Gastrocnemius medialis (tissue), 4 donors: Measurements from ENCODE around the gene GAS7. TPM values are rescaled to one million over a fixed set of nuclear protein-coding genes. Genes with fewer than 3 reads are reported as not detected.

Experiments
- ATAC-seq, 2 donors: fragments of 150-250 bp; one replicate each; pipeline ENCODE4 v1.9.1; 2016
- DNase-seq, 2 donors: peaks; one replicate each; pipeline ENCODE4 v3.0.0-alpha.2; 2019
- H3K27ac ChIP-seq, 4 donors: fragments of 200-600 bp; sonication (generic); 1 replicate in 1 of 4; 2 replicates in 3 of 4; pipeline ENCODE4 v1.5.1; 2016 to 2018; ENCODE audit warnings: mild to moderate bottlenecking in 2 of 4, moderate library complexity in 1 of 4
- H3K27me3 ChIP-seq, 3 donors: fragments of 200-600 bp; sonication (generic) in 2 of 3; 1 replicate in 1 of 3; 2 replicates in 2 of 3; pipeline versions ENCODE4 v1.5.1 to v1.6.0; 2016 to 2019; ENCODE audit warnings: mild to moderate bottlenecking in 1 of 3, moderate library complexity in 1 of 3
- H3K36me3 ChIP-seq, 2 donors: fragments of 200-600 bp; sonication (generic) in 1 of 2; one replicate each; pipeline ENCODE4 v1.5.1; 2017 to 2018
- H3K4me1 ChIP-seq, 2 donors: fragments of 200-600 bp; sonication (generic) in 1 of 2; one replicate each; pipeline ENCODE4 v1.5.1; 2016 to 2017; ENCODE audit warnings: mild to moderate bottlenecking in 2 of 2
- H3K4me3 ChIP-seq, 4 donors: fragments of 200-600 bp; sonication (generic) in 3 of 4; 1 replicate in 1 of 4; 2 replicates in 3 of 4; pipeline ENCODE4 v1.5.1; 2016 to 2019; ENCODE audit warnings: mild to moderate bottlenecking in 2 of 4
- H3K9me3 ChIP-seq, 3 donors: fragments of 200-600 bp; sonication (generic) in 2 of 3; 1 replicate in 1 of 3; 2 replicates in 2 of 3; pipeline ENCODE4 v1.5.1; 2016 to 2019
- POLR2A ChIP-seq, 2 donors: fragments of 450-650 bp; IDR thresholded peaks; one replicate each; pipeline ENCODE4 v1.6.1; 2017; ENCODE audit warnings: antibody characterized with exemption in 2 of 2, mild to moderate bottlenecking in 2 of 2, moderate library complexity in 2 of 2
- in situ Hi-C, 4 donors: fragments of 200-750 bp; cut with MboI; loops; one replicate each; pipeline versions ENCODE4 v1.15.0 to v1.8.0; 2017; ENCODE audit warnings: low sequenced_read_pairs in 4 of 4
- intact Hi-C: fragments of 100-400 bp; cut with DNase I; formaldehyde crosslinking; loops from one replicate; pipeline ENCODE4 v1.15.1; 2023; ENCODE audit warnings: low total_unique reads
- total RNA-seq, 4 donors: library from RNA; depleted of rRNA; stranded (reverse); fragments of >200 nt; gene quantifications; one replicate each; pipeline versions ENCODE4 v1.1.0 to v1.2.3, GENCODE V29; 2016
- TF ChIP-seq, protein P1 (sequence below), 5 experiments: fragments of 450-650 bp in 3 of 5; fragments of 200-600 bp in 2 of 5; sonication (generic) in 2 of 5; IDR thresholded peaks in 4 of 5; conservative IDR thresholded peaks in 1 of 5; 1 replicate in 4 of 5; 2 replicates in 1 of 5; pipeline ENCODE4 v1.5.1; 2016 to 2019; ENCODE audit warnings: antibody characterized with exemption in 5 of 5, mild to moderate bottlenecking in 3 of 5, moderate library complexity in 3 of 5

The GAS7 gene
- total RNA-seq, 4 donors from 2014 or later: 5.8 to 7.1 (median 6.1) TPM

DNA sequence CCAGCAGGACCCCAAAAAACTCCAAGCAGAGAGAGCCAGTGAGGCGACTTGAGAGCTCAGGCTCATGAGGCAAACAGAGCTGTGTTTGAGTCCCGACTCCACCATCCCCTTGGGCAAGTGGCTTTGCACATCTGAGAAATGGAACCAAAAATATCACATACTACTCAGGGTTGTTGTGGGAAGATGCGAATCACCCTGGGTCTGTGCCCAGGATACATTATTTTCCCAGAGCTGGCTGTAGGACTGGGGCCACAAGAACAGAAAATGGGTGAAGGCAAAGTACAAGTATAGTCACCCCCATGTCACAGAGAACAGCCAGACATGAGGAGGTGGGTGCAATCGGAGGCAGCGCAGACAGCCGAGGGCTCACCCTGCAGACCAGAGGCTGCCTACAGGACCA, 127.3 kb downstream of the GAS7 start:
- no peaks in the 10 kb centered on the region for H3K27me3 ChIP-seq
- H3K27ac ChIP-seq: no peak overlapping the region
- intact Hi-C loops: no loop called here
- no peak overlapping the region for H3K4me3 ChIP-seq
- H3K36me3 ChIP-seq: no peaks in the 10 kb centered on the region
- ATAC-seq (no peak), DNase-seq (no peak)
- TF ChIP-seq, protein P1, sequence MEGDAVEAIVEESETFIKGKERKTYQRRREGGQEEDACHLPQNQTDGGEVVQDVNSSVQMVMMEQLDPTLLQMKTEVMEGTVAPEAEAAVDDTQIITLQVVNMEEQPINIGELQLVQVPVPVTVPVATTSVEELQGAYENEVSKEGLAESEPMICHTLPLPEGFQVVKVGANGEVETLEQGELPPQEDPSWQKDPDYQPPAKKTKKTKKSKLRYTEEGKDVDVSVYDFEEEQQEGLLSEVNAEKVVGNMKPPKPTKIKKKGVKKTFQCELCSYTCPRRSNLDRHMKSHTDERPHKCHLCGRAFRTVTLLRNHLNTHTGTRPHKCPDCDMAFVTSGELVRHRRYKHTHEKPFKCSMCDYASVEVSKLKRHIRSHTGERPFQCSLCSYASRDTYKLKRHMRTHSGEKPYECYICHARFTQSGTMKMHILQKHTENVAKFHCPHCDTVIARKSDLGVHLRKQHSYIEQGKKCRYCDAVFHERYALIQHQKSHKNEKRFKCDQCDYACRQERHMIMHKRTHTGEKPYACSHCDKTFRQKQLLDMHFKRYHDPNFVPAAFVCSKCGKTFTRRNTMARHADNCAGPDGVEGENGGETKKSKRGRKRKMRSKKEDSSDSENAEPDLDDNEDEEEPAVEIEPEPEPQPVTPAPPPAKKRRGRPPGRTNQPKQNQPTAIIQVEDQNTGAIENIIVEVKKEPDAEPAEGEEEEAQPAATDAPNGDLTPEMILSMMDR (IDR thresholded peaks at IDR 0.05 in 4 of 5, conservative IDR thresholded peaks at IDR 0.05 in 1 of 5): no peak
- TF ChIP-seq POLR2A (IDR thresholded peaks at IDR 0.05): no peak
- no peaks in the 10 kb centered on the region for H3K4me1 ChIP-seq
- in situ Hi-C loops: no loop called here
- H3K9me3 ChIP-seq: no peaks in the 10 kb centered on the region

DNA sequence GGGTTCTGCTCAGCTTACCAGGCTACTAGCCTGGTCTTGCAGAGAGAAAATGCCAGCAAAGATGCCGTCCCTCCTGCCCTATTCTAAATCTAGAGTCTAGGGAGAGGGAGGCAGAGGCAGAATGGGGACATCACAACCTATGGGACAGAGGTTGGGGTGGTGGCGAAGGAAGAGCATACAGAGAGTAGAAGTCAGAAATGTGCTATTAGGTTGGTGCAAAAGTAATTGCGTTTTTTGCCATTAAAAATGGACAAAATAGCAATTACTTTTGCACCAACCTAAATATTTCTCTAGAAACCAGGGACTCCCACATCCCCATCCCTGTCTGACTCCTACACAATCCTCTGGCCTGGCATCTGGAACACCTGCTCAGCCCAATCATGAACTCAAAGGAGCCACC, 127.7 kb downstream of the GAS7 start:
- Histone ChIP-seq H3K27ac (no peak overlapping the region), H3K27me3 (no peaks in the 10 kb centered on the region), H3K4me3 (no peak overlapping the region), H3K36me3 (no peaks in the 10 kb centered on the region), H3K4me1 (no peaks in the 10 kb centered on the region), H3K9me3 (no peaks in the 10 kb centered on the region)
- DNase-seq: no peak
- intact Hi-C loops (no loop called here), in situ Hi-C loops (no loop called here)
- TF ChIP-seq, protein P1 (IDR thresholded peaks at IDR 0.05 in 4 of 5, conservative IDR thresholded peaks at IDR 0.05 in 1 of 5): no peak
- TF ChIP-seq POLR2A (IDR thresholded peaks at IDR 0.05): no peak
- no peak for ATAC-seq

DNA sequence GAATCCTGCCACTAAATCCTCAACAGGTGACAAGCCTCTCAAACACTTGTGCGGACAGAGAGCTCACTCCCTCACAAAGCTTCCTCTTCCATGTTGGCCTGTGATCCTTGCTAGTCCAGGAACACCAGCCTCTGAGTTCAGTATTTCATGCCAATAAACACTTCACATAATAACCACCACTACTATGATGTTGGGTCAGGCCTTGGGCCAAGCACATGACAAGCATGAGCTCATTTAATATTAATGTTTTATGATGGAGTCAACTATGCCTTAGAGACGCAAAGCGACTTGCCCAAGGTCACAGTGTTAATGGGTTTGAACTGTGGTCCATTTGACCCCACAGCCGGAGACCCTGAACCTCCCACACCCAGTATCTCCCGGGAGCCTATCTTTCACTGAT, 129.1 kb downstream of the GAS7 start:
- ATAC-seq (peak; percentile 51 to 60), DNase-seq (peak in 1 of 2 donors; percentile 53)
- TF ChIP-seq, protein P1 (IDR thresholded peaks at IDR 0.05 in 4 of 5, conservative IDR thresholded peaks at IDR 0.05 in 1 of 5): no peak
- no peak for TF ChIP-seq POLR2A (IDR thresholded peaks at IDR 0.05)
- Histone ChIP-seq H3K4me1 (no peaks in the 10 kb centered on the region), H3K27me3 (no peaks in the 10 kb centered on the region), H3K9me3 (no peaks in the 10 kb centered on the region), H3K36me3 (no peaks in the 10 kb centered on the region), H3K4me3 (no peak overlapping the region), H3K27ac (peak overlapping the region in 1 of 4 donors; percentile 18)
- in situ Hi-C loops: no loop called here
- intact Hi-C loops: no loop called here

DNA sequence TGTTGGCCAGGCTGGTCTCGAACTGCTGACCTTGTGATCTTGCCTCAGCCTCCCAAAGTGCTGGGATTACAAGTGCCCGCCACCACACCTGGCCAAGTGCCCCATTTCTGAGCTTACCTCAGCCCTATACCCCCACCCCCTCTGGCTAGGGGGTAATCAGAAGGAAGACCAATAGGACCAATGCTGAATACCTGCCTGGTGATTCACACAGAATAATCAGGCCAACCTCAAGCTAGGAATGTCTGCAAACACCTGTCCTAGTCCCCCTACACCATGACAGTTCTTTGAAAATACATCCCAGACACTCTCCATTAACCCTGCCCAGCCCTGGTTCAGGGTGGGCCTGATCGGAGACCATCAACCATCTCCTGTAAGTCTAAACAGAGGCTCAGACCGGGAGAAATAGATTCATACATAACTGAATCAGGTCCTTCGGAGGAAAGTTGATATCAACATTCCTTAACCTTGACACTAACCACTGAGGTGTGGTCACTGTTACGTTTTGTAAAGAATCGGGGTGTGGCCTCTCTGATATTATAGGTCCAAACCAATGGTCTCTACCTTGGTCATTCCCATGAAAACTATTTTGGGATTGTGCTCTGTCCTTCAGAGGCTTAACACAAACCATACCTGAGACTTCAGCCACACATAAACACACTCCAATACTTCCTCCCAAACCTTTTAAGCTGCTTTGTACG, 130.8 kb downstream of the GAS7 start:
- TF ChIP-seq POLR2A (IDR thresholded peaks at IDR 0.05): no peak
- TF ChIP-seq, protein P1 (IDR thresholded peaks at IDR 0.05 in 4 of 5, conservative IDR thresholded peaks at IDR 0.05 in 1 of 5): no peak
- intact Hi-C loops: no loop called here
- Histone ChIP-seq H3K36me3 (no peaks in the 10 kb centered on the region), H3K27ac (no peak overlapping the region), H3K4me3 (no peak overlapping the region), H3K27me3 (no peaks in the 10 kb centered on the region), H3K9me3 (no peaks in the 10 kb centered on the region), H3K4me1 (no peaks in the 10 kb centered on the region)
- ATAC-seq (no peak), DNase-seq (no peak)
- in situ Hi-C loops: no loop called here

GRCh38 chr17:10064536-10064935, 133.9 kb downstream of the GAS7 start:
- Histone ChIP-seq H3K9me3 (no peaks in the 10 kb centered on the region), H3K36me3 (no peaks in the 10 kb centered on the region), H3K4me3 (no peak overlapping the region), H3K27ac (no peak overlapping the region), H3K4me1 (no peaks in the 10 kb centered on the region), H3K27me3 (no peaks in the 10 kb centered on the region)
- TF ChIP-seq POLR2A (IDR thresholded peaks at IDR 0.05): no peak
- TF ChIP-seq, protein P1 (IDR thresholded peaks at IDR 0.05 in 4 of 5, conservative IDR thresholded peaks at IDR 0.05 in 1 of 5): no peak
- ATAC-seq: no peak
- in situ Hi-C loops (no loop called here), intact Hi-C loops (no loop called here)
- DNase-seq: no peak
